ENCODE measurements around the gene ZDHHC7. TPM values are rescaled to one million over a fixed set of nuclear protein-coding genes. Genes with fewer than 3 reads are reported as not detected.

The ZDHHC7 gene
- total RNA-seq, 1 experiment from 2014 or later = 109 TPM

DNA sequence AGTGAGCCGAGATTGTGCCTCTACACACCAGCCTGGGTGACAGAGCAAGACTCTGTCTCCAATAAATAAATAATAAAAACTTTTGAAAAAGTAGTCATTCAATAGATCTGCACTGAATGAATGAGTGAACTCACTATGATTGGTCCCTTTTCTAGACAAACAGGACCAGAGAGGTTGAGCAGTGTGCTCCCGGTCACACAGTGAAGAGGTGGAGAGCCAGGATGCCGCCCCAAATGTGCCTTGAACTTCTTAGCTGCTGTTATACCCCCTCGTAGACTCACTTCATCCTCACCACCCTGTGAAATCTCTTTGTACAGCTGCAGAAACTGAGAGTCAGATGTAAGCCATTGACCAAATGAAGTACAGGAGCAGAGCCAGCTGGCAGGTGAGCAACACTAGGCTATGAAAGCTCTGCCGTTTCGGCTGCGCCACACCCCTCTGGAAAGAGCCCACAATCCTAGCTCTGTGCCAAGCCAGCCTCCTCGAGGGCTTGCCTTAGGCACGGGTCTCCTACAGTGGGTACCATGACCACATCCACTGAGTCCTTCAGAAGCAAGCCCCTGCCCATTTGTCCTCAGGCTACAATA lies 8.4 kb upstream of the ZDHHC7 start:
- Mint-ChIP-seq H3K9me3 (ENCODE audit: low read depth, unreplicated experiment) (no peaks in the 10 kb centered on the region), H3K36me3 (ENCODE audit: insufficient read depth, unreplicated experiment) (peaks cover 6% of the 10 kb centered on the region)
- CTCF ChIA-PET = no interaction called here

DNA sequence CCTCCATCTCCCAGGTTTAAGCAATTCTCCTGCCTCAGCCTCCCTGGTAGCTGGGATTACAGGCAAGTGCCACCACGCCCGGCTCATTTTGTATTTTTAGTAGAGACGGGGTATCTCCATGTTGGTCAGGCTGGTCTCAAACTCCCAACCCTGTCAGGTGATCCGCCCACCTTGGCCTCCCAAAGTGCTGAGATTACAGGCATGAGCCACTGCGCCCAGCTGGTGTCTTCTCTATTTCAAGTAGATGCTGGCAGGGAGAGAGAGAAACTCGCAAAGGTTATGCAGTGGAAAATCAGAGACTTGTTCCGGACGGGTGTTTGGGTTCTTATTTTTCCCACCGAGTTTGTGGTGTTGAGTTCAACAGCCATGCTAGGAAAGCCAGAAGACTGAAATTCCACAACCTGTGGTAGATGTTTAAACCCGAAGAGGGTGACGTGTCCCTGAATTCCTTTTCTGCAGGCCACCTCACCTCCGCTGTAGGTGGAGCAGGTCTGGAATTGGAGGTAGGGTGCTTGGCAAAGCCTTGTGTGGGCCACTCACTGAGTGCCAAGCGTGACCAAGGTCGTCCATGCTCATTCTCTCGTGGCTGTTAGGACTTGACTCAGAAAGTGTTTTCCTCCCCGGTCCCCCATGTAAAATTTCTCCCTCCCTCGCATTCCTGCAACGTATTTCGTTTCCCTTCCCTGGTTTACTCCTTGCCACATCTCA lies 7.3 kb upstream of the ZDHHC7 start:
- no TSS peak for BruUV-seq (replicated peaks)
- CTCF ChIA-PET = no interaction called here

More for the DNA sequence above, 8.4 kb upstream of the ZDHHC7 start:
- no peak overlapping the region for H3K4me3 Mint-ChIP-seq (ENCODE audit: low read depth, unreplicated experiment)
- H3K4me1 Mint-ChIP-seq (ENCODE audit: low read depth, unreplicated experiment) = peaks cover 36% of the 10 kb centered on the region
- intact Hi-C loops (cut with micrococcal nuclease; ENCODE audit: unreplicated experiment) = no loop called here
- H3K27me3 Mint-ChIP-seq (ENCODE audit: unreplicated experiment) = no peaks in the 10 kb centered on the region
- no peak for DNase-seq
- H3K27ac Mint-ChIP-seq (ENCODE audit: unreplicated experiment) = peak overlapping the region; percentile 51
- TF ChIP-seq, protein P1, sequence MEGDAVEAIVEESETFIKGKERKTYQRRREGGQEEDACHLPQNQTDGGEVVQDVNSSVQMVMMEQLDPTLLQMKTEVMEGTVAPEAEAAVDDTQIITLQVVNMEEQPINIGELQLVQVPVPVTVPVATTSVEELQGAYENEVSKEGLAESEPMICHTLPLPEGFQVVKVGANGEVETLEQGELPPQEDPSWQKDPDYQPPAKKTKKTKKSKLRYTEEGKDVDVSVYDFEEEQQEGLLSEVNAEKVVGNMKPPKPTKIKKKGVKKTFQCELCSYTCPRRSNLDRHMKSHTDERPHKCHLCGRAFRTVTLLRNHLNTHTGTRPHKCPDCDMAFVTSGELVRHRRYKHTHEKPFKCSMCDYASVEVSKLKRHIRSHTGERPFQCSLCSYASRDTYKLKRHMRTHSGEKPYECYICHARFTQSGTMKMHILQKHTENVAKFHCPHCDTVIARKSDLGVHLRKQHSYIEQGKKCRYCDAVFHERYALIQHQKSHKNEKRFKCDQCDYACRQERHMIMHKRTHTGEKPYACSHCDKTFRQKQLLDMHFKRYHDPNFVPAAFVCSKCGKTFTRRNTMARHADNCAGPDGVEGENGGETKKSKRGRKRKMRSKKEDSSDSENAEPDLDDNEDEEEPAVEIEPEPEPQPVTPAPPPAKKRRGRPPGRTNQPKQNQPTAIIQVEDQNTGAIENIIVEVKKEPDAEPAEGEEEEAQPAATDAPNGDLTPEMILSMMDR (IDR thresholded peaks at IDR 0.05; ENCODE audit: unreplicated experiment) = no peak
- BruUV-seq (replicated peaks) = no TSS peak

DNA sequence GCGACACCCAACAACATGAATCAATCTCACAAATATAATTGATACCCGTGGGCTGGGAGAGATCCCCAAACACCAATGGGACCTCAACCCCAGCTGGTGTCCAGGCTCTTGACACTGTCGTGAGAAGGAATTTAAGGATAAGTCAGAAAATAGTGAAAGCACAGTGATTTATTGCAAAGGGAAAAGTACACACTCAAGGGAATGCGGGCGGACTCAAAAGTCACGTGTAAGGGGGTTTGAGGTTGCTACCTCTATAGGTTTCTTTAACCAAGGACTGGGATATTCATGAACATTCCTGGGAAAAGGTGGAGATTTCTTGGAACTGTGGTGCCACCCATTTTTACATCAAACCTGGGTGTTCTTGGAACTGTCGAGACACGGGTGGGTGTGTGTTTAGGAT lies 6.3 kb upstream of the ZDHHC7 start:
- Mint-ChIP-seq H3K36me3 (ENCODE audit: insufficient read depth, unreplicated experiment) (peaks cover 9% of the 10 kb centered on the region), H3K9me3 (ENCODE audit: low read depth, unreplicated experiment) (no peaks in the 10 kb centered on the region), H3K27ac (ENCODE audit: unreplicated experiment) (no peak overlapping the region), H3K4me1 (ENCODE audit: low read depth, unreplicated experiment) (peaks cover 49% of the 10 kb centered on the region), H3K27me3 (ENCODE audit: unreplicated experiment) (no peaks in the 10 kb centered on the region), H3K4me3 (ENCODE audit: low read depth, unreplicated experiment) (no peak overlapping the region)
- TF ChIP-seq, protein P1 (IDR thresholded peaks at IDR 0.05; ENCODE audit: unreplicated experiment) = no peak
- CTCF ChIA-PET = no interaction called here
- DNase-seq = no peak
- intact Hi-C loops (cut with micrococcal nuclease; ENCODE audit: unreplicated experiment) = no loop called here
- BruUV-seq (replicated peaks) = no TSS peak

More for the DNA sequence above, 7.3 kb upstream of the ZDHHC7 start:
- peak; percentile 72 for DNase-seq
- no peaks in the 10 kb centered on the region for H3K9me3 Mint-ChIP-seq (ENCODE audit: low read depth, unreplicated experiment)
- peak overlapping the region; percentile 74 for H3K27ac Mint-ChIP-seq (ENCODE audit: unreplicated experiment)
- peaks cover 46% of the 10 kb centered on the region for H3K4me1 Mint-ChIP-seq (ENCODE audit: low read depth, unreplicated experiment)
- intact Hi-C loops (cut with micrococcal nuclease; ENCODE audit: unreplicated experiment) = no loop called here
- TF ChIP-seq, protein P1 (IDR thresholded peaks at IDR 0.05; ENCODE audit: unreplicated experiment) = no peak
- H3K27me3 Mint-ChIP-seq (ENCODE audit: unreplicated experiment) = no peaks in the 10 kb centered on the region
- peak overlapping the region; percentile 32 for H3K4me3 Mint-ChIP-seq (ENCODE audit: low read depth, unreplicated experiment)
- H3K36me3 Mint-ChIP-seq (ENCODE audit: insufficient read depth, unreplicated experiment) = peaks cover 9% of the 10 kb centered on the region

DNA sequence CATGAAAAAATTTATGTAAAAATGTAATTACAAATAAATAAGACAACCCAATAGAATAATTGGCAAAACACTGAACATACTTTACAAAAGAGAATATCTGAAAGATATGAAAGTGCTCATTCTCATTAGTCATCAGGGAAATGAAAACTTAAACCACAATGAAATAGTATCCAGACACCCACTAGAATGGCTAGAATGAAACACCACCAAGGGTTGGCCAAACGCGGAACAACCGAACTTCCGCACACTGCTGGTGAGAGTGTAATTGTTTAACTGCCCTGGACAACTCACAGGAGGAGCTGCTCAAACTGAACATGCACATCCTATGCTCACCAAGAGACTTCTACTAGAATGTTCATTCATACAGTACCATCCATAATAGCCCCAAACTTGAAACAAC lies 5.8 kb upstream of the ZDHHC7 start:
- H3K27ac Mint-ChIP-seq (ENCODE audit: unreplicated experiment) = no peak overlapping the region
- CTCF ChIA-PET = no interaction called here
- peaks cover 49% of the 10 kb centered on the region for H3K4me1 Mint-ChIP-seq (ENCODE audit: low read depth, unreplicated experiment)
- no peaks in the 10 kb centered on the region for H3K9me3 Mint-ChIP-seq (ENCODE audit: low read depth, unreplicated experiment)
- no peak overlapping the region for H3K4me3 Mint-ChIP-seq (ENCODE audit: low read depth, unreplicated experiment)
- peaks cover 10% of the 10 kb centered on the region for H3K36me3 Mint-ChIP-seq (ENCODE audit: insufficient read depth, unreplicated experiment)
- BruUV-seq (replicated peaks) = no TSS peak
- intact Hi-C loops (cut with micrococcal nuclease; ENCODE audit: unreplicated experiment) = no loop called here
- no peaks in the 10 kb centered on the region for H3K27me3 Mint-ChIP-seq (ENCODE audit: unreplicated experiment)
- DNase-seq = no peak
- TF ChIP-seq, protein P1 (IDR thresholded peaks at IDR 0.05; ENCODE audit: unreplicated experiment) = no peak

Data from Calu3 (cell line).